IPS DF 4.7 (cell line): ENCODE results near the gene SLC35A3.
"Not testable (repeated sequence)": the region's sequence is repeated elsewhere in the genome, so short reads cannot be mapped to it uniquely, and the experiment has no call there.

Experiments used
- DNase-seq: peaks from one replicate; pipeline ENCODE4 v3.0.0-alpha.2; 2013; ENCODE audit warnings: low spot score; ENCODE audit errors: extremely low read depth

SLC35A3 gene

DNA sequence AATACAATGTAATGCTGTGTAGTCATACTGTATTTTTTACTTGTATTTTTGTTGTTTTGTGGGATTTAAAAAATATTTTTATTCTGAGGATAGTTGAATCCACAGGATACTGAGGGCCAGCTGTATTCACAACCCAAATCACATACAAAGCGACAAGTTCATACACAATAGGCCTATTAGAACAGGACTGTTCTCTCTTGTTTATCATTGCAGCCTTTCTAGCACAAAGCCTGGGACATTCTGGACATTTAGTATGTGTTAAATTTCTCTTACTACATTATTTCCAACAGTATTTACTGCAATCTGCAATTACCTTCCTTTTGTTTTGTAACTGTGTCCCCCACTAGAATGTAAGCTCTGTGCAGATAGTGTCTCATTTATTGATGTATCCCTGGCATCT is 65.4 kb downstream of the SLC35A3 start:
- no peak for DNase-seq

DNA sequence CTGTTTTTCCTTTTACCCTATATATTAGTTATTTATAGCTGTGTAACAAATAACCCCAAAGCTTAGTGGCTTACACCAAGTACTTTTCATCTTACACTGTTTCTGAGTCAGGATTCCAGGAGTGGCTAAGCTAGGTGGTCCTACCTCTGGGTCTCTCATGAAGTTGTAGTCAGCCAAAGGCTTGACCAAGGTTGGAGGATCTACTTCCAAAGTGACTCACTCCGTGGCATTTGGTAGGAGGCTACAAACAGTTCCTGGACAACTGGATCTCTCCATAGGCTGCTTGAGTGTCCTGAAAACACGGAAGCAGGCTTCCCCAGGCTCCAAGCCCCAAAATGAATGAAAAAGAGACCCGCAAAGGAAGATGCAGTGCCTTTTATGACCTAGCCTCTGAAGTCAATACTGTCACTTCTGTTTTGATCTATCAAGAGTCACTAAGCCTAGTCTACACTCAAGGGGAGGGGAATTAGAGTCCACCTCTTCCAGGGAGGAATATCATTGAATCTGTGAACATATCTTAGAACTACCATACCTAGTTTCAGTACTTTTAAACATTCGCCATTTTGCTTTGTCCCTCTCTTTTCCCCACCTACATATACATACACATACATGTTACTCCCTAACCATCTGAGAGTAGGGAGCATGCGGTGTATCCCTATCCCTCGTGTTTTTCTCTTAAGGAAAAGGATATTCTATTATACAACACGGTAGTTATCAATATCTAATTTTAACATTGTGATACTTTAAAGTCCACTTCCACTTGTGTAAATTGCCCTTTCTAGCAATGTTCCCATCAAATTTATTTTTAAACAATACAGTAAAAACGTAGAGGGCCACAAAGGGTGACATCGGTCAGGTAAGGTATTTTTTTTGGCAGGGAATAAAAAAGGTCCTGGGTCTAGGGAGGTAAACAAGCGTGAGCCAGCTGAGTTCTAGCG is 67.2 kb downstream of the SLC35A3 start:
- no peak for DNase-seq

DNA sequence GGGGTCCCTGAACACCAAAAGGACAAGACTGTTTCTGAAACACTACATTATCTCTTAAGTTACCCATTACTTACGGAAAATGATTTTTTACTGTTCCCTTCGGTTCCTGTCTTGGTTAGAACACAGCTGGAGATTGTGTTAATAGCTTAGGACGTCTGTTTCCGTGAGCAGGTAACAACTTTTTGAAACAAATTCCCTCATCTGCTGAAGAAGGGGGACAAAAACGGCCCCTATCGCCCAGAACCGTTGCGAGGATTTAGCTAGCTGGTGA is 67.8 kb downstream of the SLC35A3 start:
- no peak for DNase-seq

DNA sequence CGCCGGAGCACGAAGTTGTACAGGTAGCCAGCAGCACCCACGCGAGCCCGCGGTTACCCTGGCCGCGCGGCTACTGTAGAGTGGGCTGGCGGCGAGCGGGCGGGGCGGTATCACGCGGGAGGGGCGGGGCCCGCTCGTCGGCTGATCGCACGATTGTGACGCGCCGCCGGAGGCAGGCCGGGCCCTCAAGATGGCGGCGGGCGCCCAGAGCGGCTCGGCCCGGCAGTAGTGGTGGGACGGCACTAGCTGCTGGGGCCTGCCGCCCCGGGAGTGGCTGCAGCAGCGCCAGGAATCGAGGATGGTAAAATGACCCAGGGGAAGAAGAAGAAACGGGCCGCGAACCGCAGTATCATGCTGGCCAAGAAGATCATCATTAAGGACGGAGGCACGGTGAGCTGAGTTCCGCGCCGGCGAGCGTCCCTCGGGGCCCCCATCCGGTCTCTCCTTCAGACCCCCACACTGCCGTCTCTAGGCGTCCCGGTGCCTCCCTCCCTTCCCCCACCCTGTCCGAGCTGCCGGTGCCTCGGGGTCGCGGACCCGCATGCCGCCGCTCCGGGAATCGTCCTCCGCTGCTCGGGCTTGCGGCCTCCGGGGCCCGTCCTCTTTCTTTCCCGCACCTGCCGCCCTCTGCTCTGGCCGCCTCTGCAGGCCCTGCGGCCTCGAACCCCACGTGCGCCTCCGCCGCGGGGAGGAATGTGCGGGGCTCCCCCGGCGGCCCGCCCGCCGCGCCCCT is 68.3 kb downstream of the SLC35A3 start:
- no peak for DNase-seq

DNA sequence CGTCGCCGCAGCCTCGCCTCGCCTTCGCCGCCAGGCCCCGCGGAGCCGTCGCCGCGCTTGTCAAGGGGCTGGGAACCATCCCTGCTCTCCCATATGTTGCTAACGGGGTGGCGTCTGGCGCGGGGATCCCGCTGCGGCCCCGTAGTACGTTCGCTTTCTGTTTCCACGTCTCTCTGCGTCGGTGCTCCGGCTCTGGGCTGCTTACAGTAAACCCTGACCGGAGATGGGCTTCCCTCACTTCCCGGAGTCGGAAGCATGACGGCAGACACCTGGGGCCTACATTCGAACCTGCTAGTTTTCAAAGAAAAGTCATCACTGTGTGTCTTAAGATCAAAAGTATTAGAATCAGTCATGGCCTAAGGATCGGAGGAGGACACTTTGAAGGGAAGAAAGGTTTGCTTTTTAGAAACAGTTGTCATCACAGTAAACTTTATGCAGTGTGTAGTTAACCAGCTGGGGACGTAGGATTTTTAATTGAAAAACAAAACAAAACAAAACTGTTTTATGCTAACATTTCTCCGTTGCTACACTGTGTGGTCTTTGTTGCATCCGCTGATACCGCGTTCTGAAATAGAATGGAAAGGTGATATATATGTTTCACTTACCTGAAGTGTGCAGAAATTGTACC is 69.0 kb downstream of the SLC35A3 start:
- no peak for DNase-seq

DNA sequence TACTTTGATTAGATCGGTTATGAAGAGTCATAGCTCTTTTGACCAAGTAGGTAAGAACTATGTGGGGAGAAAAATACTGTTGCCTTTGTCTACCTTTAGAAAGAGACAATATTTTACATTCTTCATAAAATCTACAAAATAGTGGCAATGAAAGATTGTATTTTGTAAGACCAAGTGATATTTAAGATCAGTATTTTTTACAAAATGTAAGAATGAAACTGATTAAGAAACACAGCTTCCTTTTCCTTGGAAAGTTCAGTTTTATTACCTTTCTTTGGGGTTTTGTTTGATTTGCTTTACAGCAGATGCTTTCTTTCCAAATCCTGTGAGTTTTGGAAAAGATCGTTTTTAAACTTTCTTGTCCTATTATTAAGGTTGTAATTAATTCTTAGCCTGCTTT is 69.8 kb downstream of the SLC35A3 start:
- DNase-seq = no peak

DNA sequence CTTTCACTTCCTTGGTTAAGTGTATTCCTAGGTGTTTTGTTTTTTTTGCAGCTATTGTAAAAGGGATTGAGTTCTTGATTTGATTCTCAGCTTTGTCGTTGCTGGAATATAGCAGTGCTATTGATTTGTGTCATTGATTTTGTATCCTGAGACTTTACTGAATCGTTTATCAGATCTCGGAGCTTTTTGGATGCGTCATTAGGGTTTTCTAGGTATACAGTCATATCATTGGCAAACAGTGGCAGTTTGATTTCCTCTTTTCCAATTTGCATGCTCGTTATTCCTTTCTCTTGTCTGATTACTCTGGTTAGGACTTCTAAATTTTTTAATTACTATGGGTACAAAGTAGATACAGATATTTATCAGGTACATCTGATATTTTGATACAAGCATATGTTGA is 75.4 kb downstream of the SLC35A3 start:
- DNase-seq = no peak

DNA sequence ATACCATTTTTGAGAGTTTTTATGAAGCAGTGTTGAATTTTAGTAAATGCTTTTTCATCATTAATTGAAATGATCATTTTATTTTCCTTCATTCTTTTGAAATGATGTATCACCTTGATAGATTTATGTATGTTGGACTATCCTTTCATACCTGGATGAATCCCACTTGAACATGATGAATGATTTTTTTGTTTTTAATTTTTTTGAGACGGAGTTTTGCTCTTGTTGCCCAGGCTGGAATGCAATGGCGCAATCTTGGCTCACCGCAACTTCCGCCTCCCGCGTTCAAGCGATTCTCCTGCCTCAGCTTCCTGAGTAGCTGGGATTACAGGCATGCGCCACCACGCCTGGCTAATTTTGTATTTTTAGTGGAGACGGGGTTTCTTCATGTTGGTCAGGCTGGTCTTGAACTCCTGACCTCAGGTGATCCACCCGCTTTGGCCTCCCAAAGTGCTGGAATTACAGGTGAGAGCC is 77.5 kb downstream of the SLC35A3 start:
- not testable (repeated sequence) for DNase-seq

DNA sequence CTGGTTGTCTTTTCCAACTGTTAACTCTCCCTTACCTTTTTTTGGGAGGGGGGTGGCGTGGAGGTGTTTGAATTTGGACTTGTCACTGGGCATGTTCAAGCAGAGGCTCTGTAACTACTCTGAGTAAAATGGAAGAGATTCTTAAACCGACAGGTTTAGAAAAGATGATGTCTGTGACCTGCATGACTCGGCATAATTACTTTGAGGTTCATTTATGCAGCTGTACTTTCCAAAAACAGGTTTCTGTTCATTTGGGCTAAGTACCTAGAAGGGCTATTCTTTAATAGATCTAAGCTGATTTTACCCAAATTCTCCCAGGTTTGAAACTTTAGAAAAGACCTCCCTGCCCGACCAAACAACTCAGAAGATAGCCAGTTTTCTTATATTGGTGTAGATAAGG is 80.3 kb downstream of the SLC35A3 start:
- no peak for DNase-seq

DNA sequence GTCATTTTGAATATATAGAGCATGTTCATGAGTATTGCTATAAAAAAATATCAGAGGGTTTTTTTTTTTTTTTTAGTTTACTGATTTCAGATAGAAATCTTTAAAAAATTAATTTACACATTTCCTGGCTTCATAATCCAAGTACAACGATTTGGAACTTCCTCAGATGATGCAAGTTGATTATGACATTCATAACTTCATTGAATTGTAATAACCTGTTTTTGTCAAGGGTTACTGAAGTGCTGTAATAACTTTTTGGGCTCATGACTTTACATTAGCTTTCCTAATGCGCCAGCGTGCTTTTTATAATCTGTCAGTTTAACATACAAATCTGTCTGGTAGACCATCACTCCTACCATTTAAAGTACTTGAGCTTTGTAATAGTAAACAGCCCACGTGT is 81.6 kb downstream of the SLC35A3 start:
- DNase-seq = no peak

DNA sequence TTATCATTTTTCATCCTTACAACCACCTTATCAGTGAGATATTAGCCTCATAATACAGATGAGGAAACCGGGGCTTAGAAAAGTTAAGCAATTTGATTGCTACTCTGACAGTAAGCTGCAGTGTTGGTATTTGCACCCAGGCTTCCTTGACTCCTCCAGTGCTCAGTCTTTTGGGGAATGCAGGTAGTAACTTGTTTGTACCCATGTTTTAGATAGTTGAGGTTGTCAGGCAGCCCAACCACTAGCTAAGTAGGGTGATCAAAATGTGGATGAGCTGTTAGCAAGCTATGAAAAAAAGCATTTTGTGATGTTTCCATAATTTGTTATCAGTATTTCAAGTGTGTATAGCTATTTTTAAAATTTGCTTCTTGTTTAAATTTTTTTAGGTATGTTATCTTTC is 82.1 kb downstream of the SLC35A3 start:
- DNase-seq = no peak

DNA sequence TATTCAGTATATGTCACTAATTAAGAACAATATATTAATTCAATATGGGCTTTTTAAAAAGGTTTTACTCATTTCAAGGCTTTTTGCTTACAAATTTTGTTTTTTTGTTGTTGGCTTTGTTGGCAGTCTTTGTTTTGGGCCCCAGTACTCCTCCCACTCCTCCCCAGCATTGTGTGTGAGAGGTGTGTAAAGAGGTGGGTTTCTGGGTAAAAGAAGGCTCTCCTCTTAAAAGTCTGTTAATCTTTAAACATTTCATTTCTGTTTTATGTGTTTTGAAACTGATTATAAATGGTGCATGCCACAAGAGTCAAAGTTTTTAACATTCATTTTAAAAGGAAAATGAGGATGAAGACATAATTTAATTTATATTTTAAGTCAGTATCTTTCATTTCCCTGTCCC is 83.3 kb downstream of the SLC35A3 start:
- DNase-seq = no peak

DNA sequence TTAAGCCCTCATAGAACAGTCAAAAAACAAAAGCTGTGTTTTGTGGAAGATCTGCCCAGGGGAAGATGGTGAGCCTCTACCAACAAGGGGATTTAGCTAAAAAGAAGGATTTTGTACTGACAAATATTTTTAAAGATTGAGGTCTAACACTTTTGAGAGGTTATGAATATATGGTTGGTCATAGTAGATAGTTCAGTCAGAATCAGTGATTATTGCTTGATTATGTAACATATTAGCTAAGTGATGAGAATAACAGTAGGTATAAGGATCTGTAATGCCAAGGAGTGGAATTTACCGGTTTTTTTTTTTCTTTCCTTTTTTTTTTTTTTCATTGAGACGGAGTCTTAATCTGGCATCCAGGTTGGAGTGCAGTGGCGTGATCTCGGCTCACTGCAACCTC is 83.9 kb downstream of the SLC35A3 start:
- no peak for DNase-seq

DNA sequence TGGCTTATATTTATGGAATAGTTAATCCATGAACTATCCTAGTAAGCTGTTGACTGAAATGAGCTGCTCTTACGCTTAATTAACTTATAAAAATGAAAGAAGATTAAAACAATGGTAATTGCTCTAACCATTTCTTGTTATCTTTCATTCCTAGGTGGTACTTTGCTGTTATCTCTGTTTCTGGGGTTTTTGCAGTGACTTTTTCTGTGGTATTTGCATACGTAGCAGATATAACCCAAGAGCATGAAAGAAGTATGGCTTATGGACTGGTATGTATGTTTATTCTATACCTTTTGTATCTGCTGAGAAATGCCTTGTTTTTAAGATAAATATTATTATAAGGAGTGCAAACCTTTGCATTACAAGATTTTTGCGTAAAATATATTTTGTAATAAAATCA is 91.9 kb downstream of the SLC35A3 start:
- no peak for DNase-seq

DNA sequence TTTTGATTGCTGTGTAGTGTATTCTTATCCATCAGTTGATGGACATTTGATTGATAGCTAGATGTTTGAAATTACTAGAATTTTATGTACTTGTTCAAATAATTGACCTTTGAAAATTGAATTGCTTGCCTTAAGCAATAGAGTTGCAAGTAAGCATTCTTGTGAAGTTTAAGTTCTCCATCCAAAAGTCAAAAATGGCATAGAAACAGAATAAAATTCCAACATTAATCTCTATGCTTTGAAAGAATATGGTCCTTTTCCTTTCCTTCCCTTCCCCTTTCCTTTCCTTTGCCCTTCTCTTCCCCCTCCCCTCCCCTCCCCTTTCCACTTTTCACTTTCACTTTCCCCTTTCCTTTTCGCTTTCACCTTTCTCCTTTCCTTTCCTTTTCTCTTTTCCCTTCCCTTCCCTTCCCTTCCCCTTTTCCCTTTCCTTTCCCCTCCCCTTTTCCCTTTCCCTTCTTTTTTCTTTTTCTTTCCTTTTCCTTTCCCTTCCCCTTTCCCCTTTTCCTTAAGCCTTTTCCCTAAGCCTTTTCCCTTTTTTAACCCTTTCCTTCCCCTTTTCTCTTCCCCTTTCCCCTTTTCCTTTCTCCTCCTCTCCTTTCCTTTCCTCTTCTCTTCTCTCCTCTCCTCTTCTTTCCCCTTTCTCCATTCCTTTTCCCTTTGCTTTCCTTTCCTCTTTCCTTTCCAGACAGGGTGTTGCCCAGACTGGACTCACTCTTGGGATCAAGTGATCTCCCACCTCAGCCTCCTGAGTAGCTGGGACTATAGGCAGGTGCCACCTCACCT is 95.6 kb downstream of the SLC35A3 start:
- no peak for DNase-seq

DNA sequence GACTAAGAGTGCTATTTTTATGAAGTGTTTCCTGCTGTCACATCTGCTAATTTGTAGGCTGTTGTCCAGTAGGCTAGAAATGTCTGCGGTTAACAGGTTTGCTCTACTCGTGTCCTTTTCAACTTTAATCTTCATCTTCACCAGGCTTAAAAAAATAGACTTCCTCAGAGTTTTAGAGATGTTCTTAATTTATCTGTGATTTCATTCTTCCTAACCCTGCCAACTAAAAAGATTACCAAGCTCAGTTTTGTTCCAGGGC is 96.1 kb downstream of the SLC35A3 start:
- no peak for DNase-seq

DNA sequence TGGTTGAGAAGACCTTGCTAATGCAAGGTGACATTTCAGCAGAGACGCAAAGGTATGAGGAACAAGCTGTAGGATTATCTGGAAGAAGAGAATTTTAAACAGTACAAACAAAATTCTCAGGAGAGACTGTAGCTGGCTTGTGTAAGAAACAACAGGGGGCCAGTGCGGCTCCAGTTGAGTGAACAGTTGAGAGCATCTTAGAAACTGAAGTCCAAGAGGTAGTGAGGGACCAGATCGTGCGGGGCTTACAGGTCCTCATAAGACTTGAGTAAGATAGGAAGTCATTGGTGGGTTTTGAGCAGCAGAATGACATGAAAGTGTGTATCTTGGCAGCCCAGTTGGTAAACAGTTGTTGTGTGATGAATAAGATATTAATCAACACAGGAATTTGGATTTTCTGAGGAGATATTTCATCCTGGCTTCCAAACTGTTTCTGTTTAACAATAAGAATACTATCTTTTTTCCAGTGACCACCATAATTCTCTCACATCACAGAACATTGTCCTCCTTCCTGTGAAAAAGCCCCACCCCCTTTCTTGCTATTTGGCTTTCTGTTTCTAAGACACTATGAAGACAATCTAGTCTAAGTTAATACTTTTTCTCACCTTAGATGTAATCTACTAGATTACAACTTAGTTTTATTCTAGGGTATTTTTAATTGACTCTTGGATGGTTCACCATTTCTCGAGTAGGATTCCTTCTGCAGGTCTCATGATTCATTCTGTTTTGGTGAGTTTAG is 100.6 kb downstream of the SLC35A3 start:
- DNase-seq = no peak

DNA sequence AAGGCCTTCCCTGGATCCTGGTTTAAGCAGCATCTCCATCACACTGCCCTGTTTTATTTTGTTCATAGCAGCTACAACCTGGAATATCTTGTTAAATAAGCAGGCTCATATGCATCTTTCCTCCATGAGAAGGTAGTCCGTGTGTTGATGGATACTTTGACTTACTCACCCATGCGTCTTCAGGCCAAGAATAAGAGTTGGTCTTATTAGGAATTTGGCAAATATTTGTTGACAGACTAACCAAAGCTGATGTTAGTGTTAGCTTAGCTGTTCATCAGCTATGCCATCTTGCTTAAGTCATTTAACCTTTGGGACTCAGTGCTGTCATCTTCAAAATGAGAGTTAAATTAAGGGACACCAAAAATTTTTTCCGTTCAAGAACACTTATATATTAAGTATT is 103.7 kb downstream of the SLC35A3 start:
- no peak for DNase-seq

DNA sequence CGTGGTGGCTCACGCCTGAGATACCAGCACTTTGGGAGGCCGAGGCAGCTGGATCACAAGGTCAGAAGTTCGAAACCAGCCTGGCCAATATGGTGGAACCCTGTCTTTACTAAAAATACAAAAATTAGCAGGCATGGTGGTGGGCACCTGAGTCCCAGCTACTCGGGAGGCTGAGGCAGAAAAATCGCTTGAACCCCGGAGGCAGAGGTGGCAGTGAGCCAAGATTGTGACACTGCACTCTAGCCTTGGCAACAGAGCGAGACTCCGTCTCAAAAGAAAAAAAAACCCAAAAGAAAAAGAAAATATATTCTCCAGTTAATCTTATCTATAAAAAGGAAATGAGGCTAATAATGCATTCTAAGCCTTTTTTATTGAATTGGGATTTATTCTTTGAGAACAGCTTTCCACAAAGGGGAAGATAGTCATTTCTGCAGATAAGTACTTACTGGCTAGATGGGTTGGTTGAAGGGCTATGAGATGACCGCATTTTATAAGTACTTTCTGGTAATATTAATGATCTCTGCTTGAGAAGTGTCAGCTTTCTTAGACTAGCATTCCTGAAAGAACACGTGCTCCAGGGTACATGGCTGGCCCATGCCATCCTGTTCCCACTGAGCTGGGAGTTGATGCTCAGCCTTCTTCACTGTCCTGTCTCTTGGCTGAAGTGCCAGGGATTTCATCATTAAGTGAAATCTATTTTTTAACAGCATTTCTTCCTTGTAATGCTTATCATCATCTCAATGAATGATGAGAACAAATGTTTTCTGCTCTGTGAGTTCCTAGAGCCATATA is 105.0 kb downstream of the SLC35A3 start:
- DNase-seq = no peak

DNA sequence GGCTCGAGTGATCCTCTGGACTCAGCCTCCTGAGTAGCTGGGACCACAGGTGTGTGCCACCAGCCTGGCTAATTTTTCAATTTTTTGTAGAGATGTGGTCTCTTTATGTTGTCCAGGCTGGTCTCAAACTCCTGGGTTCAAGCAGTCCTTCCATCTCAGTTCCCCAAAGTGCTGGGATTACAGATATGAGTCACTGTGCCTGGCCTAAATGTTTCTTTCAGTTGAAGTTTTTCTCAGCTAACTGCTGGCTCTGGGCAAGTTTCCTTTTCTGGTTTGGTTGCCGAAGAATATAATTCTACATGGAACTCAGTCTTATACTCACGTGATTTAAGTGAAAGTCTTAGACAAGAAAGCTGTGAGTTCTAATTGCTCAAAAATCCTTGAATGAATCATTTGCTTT is 106.0 kb downstream of the SLC35A3 start:
- no peak for DNase-seq
